GM19468 (cell line): ENCODE measurements around the gene CPA3.

Experiments used
- ATAC-seq: cut with Tn5 transposase; IDR thresholded peaks from one replicate; pipeline ENCODE4 v1.9.1; 2021; ENCODE audit warnings: mild to moderate bottlenecking, moderate library complexity, moderate number of reproducible peaks; ENCODE audit not compliant: unreplicated experiment; ENCODE audit errors: extremely low read depth

CPA3 gene

DNA sequence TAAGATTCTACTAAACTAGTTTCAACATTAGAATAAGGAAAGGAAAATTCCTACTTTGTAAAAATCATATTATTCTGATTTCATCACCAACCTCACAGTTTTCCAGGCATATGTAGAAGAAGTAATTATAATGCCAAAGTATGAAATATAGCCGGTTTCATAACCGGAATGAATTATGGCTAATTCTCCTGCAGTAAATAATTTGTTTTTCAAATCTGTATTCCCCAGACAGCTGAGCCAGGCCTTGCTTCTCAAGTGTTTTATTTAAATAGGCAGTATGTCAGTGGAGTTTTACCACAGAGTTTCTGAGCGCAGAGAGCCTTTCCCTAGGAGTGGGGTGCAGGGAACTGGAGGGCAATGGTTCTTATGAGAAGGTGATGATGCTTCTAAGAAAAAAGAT is 8.7 kb upstream of the CPA3 start:
- no peak for ATAC-seq

DNA sequence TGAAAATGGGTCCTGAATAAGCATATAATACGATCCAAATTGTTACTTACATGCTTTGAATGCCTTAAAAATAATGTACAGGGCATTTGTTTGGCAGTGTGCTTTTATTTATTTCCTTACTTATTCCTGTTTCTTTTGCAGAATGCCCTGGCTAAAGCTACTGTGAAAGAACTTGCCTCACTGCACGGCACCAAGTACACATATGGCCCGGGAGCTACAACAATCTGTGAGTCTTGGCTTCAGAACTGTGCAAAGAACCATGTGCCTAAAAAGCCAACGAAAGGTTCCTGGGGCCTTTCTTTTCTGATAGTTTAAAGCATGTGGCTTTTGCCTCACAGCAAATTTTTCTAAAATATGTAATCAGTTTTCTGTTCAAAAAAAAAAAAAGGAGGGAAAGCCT is 7.8 kb upstream of the CPA3 start:
- ATAC-seq: no peak

DNA sequence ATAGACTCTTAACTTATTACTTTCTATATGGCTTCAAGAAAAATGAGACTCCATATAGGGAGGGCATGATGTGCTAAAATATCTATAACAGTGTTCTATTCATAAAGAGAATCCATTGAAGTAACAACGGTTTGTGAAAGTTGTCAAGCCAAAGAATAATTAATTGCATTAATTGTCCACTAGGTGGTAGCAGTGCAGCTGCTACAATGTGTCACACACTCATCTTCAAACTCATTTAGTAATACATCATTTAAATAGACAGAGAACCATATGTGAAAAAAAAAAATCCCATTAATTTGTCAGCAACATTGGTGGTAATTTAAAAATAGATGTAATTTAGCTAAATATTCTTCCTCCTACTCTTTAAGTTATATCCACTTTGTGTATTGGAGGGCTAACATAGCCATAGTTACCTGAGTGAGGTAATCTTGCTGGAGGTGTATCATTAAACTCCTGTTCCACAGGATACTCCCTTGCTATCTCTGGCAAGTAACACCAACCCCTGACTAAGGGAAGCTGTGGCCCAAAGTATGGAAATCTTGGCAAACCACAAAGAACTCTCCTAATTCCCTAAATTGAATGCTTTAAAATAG is 3.7 kb upstream of the CPA3 start:
- peak; percentile 55 for ATAC-seq

DNA sequence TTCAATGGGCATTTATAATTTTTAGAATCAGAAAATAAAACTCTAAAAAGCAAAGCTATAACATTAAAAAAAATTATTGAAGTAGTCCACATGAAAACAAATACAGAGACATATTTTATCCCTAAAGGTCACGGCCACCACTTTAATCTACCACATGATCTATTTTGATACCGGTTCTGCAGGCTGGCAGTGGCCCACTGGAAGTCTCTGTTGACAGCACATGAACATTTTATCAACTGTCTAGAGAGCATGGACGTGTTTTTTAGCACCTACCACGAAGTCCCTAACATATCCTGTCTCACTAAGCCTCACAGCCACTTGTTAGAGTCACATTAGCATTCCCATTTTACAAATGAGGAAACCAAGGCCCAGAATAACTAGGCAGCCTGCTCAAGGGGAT is 1.8 kb upstream of the CPA3 start:
- ATAC-seq: no peak

DNA sequence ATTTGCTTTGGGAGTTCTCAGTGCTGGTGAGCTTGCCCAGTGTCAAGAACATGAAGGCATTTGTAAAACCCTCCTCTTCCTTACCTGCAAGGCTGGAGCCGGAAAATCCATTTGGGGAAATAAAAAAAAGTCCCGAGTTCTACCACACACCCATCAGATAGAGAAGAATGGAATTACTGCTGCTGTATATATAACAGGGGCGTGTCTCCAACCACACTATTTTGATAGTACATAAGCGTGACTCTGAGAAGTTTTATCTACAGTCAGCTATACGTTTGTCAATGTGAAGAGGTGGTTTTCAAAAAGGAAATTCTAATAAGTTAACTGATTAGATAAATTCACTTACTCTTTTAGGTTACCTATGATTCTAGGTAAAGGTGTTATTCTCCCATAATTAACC is 1.3 kb upstream of the CPA3 start:
- no peak for ATAC-seq

DNA sequence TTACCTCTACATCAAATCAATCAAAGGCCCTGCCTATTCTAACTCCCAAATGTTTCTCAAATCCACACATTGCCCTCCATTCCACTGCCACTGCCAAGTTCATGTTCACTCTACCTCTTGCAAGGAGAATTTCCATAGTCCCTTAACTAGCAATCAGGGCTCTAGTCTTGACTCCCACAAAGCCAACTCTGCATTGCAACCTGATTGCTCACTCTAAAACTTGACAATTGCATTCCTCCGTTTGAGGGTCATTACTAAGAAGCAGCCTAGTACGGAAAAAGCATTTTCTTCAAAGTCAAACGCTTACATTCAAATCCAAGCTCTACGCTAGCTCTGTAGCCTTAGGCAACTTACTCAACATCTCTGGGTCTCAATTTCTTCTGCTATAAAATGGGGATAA is 1.2 kb downstream of the CPA3 start:
- ATAC-seq: no peak

DNA sequence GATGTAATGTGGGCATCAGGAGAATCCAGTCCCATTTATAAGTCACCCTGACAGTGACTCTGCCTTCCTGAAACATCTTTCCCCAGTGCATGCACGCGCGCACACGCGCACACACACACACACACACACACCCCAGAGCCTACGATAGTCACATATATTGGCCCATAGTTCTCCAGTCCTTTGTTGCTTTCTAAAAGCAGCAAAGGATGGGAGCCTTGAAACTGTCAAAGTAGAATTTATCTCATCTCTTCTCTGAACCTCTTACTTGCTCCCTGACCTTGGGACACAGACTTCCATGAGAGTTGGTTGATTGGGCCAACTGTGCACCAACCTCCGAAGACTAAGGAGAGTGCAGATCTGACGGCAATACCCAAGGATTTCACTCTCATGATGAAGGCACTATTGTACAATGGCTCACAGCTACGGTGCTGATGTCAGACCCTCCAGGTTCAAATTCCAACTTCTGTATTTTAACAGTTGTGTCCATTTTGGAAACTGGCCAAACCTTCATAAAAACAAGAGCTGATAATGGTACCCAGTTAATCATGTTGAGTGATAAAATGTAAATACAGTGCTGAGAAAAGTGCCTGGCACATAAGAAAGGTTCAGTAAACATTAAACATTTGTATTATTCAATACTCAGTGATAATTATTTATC is 8.3 kb downstream of the CPA3 start:
- no peak for ATAC-seq

DNA sequence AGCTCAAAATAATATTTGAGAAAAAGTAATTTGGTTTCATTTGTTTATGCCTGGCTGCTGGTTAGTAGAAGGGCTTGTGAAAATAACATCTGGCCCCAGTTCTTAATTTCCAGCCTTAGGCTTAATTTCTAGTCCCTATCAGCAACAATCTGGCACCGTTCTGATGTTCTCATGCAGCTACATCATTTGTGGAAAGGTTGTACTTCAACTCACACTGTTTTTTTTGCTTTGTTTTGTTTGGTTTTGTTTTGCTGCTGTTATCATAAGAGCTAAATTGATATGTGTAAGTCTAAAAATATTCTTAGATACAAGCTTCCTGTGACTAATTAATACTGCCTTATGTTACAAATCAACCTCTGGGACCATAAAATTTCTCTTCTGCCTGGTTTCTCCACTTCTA is 8.9 kb downstream of the CPA3 start:
- no peak for ATAC-seq

DNA sequence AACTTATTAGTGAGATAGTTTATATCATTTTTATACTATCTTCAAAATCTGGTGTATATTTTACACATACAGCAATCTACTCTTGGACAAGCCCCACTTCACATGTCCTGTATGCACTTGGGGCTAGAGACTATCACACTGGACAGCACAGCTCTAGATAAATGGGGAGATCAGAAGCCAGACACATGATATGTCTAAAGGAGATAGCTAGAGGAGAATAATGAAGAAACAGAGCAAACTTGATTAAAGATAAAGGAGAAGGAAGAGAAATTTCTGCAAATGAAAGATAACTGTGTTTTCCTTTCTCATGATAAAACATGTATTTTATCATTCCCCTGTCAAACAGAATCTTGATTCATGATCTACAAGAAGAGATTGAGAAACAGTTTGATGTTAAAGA is 13.0 kb downstream of the CPA3 start:
- ATAC-seq: no peak

DNA sequence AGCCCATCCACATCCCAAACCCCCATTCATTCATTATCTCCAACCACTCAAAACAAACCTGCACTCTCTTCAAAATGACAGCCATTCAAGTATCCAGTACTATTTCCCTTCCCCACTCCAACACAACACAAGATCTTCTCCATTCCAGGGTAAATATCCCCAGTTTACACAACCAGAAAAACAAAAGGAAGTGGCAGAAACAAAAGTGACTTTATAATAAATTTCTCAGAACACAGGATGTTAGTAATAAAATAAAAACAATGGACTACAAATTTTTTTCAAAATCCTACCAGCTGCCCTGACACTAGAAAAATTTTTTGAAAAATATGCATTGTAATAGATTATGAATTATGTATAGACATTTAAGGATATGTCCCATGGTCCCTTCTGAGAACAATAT is 14.2 kb downstream of the CPA3 start:
- ATAC-seq: no peak

DNA sequence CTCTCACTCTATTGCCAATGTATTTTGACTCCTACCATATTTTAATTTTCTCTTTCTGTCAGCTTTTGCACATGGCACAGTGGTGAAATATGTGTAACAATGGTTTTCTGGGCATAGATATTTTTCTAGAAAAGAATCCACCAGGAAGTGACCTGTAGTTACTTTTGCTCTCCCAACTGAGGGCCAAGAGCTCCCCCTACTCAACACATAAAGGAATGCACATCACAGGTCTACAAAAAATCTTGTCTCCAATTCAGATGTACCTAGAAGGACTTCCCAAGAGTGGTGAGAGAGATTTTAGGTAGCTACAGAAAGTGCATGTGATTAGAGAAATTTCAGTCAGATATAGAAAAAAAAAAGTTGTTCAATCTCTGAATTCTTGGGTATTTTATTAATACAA is 15.6 kb downstream of the CPA3 start:
- ATAC-seq: no peak

DNA sequence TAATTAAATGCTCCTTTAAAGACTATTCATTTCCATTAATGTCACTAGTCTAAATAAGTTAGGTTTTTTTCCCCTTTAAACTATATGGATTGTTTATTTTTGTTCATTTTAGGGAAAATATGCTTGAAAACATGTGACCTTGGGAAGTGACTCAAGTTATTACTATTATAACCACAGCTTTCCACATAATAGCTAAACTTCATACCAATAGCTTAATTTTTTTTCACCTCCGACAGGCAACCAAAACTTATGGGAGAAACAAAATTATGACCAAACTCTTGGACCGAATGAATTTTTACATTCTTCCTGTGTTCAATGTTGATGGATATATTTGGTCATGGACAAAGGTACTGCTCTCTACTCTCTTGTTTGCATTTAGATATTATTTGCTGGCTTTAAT is 16.2 kb downstream of the CPA3 start:
- ATAC-seq: no peak

DNA sequence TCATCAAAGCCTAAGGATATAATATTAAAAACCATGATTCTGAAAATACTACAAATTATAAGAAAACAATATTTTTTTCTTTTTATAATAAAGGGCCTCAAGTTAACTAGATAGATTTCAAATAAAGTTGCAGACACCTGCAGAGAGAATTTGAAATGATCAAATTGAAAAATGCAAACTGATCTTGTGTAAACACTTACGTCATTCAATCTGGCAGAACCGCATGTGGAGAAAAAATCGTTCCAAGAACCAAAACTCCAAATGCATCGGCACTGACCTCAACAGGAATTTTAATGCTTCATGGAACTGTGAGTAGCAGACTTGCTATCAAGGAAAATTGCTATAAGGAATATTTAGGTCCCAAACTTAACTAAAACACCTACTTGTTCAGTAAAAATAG is 17.2 kb downstream of the CPA3 start:
- no peak for ATAC-seq

DNA sequence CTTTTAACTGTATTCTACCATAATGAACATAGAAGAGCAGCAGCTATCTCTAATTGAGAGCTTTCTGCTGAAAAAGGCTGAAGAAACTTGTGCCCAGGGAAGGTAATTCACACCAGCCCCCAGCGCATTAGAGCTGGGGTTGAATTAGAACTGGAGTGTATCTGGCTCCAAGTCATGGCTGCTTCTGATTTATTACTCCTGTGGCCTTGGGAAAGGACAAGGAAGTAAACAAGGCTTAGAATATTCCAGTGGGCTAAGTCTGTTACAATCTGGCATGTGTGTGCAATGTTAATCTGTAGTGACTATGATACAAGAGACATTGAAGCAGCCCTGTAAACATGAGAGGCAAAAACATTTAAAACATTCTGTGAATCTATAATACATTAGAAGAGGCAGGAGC is 18.1 kb downstream of the CPA3 start:
- ATAC-seq: no peak

DNA sequence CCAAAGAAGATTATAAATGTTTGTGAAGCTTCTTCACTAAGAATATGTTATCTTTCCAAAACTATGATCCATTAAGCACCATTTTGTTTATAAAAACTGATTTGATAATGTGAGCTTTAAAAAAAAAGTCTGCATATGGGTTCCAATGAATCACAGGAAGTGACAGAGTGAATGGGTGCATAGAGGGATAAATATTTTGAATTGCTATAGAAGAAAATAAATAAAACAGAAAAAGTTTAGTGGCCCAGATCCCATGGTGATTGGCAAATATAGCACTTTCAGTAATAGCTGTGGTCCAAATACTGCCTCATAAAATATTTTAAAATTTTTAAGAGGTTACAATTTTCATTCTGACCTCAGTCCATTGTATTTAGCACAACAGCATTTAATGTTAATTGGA is 19.2 kb downstream of the CPA3 start:
- no peak for ATAC-seq

DNA sequence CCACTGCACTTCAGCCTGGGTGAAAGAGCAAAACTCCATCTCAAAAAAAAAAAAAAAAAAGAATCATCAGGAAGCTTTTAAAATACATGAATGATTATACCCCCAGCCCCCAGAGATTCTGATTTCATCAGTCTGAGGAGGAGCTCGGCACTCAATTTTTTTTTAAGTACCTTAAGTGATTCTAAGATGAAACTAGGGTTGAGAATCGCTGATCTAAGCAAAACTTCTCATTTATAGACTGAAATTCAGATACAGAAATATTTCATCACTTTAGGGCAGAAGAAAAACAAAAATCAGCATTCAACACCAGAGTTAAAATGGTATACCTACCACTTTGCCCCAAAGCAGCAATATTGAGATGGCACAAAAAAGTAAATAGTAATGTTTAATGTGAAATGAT is 24.7 kb downstream of the CPA3 start:
- ATAC-seq: no peak

DNA sequence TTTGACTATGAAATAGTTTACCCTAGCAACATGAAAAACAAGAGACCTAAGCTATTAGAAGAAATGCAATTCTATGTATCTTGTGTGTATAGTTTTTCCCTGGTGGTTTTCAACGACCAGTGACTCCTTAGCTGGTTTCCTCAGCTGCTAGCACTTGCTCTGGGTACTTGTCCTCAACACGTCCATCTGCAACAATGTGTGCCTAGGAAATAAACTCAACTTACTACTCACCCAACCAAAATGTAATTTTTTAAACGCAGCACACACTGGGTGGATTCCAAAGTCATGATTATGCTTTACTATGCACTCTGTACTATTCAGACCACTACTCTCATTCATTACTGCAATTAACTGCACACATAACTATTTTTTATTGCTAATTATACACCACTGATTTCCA is 31.0 kb downstream of the CPA3 start:
- no peak for ATAC-seq

DNA sequence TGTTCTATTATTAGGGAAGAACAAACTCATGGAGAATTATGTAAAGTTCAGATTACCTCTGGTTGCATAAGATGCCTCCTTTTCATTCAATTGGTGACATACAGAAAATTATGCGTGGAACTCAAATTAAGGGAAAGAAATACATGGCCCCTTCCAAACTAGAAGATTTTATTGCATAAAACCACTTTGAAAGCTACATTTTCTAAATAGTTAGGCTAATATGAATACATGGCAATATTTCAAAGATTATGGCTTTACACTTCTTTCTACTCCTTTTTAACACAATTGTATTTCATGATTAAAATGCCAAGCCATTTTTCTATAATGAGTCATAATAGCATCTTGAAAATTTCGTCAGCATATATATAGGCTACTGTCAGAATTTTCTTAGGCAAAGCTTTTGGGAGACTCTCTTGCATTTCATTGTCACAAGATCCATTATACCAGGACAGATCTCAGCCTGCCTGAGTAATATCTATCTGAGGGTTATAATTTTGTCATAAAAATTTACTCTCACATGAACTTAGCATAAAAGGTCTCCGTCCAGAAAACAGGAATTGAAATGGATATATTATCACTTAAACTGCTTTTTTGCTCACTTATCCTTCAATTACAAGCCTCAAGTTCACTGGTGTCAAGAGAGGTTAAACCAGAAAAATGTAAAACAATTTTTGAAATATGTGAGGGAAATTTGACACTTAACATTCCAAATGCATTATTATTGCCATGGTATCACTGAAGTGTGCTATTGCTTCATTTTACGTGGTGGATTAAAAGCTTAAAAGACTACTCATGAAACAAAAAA is 37.1 kb downstream of the CPA3 start:
- no peak for ATAC-seq

DNA sequence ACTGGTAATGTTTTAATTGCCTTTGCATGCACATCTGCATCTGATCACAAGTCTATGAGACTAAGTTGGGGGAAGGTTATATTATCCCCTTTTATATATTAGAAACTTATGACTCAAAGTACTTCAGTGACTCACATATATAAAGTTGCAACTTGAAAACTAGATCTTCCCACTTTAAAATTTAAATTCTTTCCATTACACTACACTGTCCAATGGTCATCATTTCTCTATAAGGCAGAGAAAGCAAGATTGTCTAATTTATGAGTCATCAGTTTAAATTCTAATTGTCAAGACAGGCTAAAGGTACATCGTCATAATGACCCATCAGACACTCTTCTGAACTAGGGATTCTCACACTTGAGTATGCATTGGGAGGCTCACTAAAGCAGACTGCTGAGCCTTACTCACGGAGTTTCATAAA is 37.9 kb downstream of the CPA3 start:
- no peak for ATAC-seq

DNA sequence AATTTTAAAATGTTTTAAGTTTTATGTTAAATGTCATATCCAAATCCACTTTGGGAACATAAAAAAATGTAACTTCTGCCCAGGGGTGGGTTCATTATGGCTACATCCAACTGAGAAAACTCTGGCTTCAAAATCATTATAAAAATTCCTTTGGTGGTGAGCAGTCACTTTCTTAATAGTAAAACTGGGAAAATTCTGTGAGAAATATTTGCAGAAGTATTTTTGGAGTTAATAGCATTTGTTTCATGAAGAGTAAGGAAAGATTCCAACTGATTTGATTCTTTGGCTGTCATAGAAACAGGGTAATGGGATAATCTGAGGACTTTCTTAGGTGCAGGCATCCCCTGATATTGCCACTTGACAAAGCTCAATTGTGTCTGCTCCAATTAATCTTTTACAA is 38.8 kb downstream of the CPA3 start:
- ATAC-seq: no peak

DNA sequence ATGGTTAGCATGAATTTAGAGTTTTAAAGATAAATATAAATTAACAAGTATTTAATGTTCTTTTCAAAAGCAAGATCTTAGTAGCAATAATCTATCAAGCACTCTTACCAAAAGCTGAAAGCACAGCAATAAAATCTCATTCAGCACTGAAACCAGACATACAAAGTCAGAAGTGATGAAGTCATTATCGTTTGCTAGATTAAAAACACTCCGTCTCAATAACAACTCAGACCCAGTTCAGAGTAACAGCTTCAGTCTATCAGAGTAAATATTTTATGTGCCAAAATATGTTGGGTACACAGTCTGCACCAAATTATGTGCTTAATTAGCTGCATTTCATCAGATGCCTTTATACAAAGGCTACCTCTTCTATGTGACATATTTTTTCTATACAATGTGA is 41.6 kb downstream of the CPA3 start:
- no peak for ATAC-seq

DNA sequence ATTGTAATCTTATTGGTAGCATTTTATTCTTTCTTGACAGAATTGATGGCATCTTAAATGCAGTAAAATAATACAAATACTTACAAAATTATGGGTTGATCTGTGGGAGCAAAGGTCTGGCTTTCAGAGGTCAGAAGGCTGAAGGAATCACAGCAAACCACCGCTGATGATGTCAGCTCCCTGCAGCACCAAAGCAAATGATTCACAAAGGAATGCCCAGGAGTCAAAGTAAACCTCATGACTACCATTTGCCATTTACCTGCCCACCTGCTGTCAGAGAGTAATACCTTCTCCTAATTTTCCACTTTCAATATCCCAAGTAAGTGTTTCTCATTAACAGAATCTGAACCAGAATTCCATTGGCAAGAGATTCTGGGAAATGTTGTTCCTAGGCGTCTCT is 46.1 kb downstream of the CPA3 start:
- ATAC-seq: no peak
